Fibroblast of skin of right biceps (primary cell): ENCODE data around the gene LDLRAD3.
"Not testable (repeated sequence)": the region's sequence is repeated elsewhere in the genome, so short reads cannot be mapped to it uniquely, and the experiment has no call there.

Experiments used
- DNase-seq: peaks from one replicate; pipeline ENCODE4 v3.0.0-alpha.2; 2013

The LDLRAD3 gene

DNA sequence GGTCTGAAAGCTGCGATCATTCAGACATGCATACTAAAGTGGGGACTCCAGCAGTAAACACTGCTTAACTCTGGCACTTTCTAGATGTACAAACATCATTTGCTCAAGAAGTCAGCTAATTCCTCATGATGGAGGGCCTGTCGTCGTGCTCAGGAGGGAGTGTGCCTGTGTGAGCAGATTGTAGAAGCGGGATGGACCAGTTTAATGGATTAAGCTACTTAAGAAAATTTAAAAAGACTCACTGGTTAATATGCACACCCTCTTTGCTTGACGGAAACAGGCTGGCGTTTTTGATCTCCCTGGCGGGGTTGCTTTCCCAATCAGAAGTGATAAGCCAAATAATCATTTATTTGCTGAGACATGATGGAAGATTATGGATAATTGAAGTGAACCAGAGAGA is 79.0 kb downstream of the LDLRAD3 start:
- DNase-seq, result no peak

DNA sequence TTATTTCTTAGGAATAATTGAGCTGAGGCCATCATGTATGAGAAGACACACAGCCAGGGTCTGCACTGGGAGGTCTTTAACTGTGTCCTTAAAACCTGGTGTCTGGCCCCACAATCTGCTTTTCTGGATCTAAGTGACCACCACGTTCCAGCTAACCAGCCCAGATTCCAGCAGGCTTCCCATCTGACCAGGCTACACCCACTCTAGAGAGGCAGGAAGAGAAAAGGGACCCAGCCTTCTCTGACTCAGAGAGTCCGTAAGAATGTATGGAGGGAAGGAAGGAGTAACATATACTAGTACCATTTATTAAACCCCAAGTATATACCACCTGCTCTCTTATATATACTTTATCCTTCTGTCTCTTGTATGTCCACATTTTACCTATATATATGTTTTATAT is 80.1 kb downstream of the LDLRAD3 start:
- DNase-seq, result peak; percentile 38

DNA sequence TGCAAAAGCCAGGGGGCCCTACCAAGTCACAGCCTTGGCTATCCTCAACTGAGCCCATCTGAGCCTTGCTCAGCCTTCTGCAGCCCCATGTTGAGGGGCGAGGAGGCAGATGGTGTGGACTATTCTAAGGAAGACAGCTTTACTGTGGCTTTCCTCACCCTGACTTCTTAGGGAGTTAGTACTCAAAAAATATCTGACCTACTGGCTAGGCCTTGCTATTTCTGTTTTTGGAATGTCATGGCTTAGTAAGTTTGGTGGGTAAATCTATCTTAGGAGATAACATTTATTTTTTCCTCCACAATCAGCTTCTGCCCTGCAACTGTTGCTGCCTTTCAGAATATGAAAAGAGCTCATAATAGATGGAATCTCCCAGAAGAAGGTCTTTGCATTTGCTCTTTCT is 80.9 kb downstream of the LDLRAD3 start:
- DNase-seq, result no peak

DNA sequence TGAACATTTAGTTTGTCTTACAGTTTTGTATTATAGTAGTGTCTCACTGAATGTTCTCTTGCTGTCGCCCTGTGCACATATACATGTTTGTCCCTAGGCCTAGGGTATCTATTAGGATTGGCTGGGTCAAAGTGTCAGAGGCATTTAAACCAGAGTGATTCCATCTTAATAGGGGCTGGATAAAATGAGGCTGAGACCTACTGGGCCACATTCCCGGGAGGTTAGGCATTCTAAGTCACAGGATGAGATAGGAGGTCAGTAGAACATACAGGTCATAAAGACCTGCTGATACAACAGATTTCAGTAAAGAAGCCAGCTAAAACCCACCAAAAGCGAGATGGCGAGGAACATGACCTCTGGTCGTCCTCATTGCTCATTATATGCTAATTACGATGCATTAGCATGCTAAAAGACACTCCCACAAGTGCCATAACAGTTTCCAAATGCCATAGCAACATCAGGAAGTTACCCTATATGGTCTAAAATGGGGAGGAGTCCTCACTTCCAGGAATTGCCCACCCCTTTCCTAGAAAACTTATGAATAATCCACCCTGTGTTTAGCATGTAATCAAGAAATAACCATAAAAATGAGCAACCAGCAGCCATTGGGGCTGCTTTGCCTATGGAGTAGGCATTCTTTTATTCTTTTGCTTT is 82.6 kb downstream of the LDLRAD3 start:
- no peak for DNase-seq

DNA sequence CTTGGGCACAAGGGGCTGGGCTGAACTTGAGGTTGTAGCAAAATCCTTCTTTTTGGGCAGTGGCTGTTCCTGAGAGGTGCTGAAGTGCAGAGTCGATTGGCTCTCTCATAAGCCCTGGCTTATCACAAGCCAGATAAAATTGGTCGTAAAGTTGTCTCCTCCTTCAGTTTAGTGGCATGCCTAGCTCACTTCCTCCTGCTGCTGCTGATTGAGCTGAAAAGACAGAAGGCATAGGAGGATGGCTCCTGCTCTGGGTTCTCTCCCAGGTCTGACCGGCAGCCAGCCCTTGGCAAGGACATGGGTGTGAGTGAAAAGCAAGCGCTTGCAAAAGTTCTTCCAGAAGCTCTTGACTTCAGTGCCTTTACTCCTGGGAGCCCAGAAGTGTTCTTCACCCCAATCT is 83.9 kb downstream of the LDLRAD3 start:
- DNase-seq, result no peak

DNA sequence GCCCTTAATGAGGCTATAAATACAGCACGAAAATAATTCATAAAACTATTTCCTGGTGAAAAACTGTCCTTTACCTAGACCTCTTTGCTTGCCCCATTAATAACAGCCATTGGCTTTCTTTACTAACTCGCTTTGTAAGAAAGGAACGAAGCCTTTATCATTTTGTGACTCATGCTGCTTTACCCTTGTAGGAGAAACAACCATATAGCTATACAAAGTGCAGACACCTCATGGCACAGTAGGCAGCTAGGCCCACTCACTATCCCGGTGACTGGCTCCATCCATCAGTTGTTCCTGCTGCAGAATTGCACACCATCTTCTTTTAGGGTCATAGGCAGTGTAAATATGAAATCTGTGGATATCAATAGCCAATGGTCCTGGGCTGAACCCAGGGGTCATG is 85.8 kb downstream of the LDLRAD3 start:
- no peak for DNase-seq

DNA sequence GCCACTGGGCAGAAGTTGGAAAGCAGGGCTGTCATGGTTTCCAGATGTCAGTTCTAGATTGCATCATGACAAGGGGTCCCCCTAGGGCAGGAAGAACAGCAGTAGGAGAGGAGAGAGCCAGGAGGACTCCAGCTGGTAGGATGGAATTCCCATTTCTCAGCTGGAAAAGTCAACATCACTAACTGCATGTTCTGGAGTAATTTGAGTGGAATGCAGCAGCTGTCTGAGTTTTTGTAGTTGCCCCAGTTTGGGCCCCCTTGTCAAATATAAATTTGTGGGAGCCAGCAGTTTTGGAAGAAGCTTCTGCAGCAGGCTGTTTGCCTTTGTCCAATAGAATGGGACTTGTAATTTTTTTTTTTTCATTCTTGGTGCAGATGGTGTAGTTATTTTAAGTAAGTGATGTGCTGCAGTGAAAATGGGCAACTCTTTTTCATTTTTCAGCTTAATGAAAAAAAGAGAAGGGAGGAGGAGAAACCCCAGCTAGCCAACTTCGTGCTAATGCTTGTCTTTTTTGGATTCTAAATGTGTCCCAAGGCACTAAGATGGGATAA is 86.9 kb downstream of the LDLRAD3 start:
- DNase-seq, result peak; percentile 64

DNA sequence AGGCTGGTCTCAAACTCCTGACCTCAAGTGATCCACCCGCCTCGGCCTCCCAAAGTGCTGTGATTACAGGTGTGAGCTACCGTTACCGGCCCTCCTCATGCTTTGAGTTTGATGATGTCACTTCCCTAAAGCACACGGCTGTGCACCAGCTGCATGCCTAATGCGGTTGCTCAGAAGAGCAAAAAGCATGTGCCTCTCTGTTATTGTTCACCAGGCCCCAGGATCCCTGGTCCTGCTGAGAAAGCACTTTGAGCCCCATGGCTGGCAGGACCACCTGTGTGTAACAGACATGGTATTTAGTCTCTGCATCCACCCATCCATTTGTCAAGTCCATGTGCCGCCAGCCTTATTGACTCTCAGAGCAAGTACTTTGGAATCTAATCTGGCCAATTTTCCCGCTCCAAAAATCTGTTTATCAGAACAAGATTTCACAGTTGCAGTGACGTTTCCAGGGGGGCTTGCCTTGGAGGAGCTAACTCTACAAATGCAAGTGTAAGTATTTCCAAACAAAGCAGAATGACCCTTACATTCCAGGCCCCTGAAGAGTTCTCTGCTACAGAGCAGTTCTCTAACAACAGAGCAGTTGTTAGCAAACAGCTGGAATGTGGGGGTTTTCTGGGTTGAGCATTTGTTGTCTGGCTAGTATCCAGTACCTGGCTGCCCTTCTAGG is 89.4 kb downstream of the LDLRAD3 start:
- no peak for DNase-seq

DNA sequence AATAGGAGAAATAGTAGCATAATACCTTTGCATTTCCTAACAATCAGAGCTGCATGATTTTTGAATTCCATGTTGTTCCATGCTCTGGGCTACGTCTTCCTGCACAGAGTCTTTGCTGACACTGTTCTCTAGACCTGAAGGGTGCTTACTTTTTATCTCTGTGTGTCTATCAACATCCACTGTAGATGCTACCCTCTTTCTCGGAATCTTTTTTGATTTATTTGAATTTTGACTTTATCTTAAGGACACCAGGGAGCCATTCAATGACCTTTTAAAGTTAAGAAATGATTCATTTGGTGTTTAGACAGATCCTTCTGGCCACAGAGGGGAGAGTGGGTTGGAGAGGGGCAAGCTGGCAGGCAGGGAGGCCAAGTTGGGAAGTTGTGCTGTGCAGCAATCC is 90.1 kb downstream of the LDLRAD3 start:
- DNase-seq, result no peak

DNA sequence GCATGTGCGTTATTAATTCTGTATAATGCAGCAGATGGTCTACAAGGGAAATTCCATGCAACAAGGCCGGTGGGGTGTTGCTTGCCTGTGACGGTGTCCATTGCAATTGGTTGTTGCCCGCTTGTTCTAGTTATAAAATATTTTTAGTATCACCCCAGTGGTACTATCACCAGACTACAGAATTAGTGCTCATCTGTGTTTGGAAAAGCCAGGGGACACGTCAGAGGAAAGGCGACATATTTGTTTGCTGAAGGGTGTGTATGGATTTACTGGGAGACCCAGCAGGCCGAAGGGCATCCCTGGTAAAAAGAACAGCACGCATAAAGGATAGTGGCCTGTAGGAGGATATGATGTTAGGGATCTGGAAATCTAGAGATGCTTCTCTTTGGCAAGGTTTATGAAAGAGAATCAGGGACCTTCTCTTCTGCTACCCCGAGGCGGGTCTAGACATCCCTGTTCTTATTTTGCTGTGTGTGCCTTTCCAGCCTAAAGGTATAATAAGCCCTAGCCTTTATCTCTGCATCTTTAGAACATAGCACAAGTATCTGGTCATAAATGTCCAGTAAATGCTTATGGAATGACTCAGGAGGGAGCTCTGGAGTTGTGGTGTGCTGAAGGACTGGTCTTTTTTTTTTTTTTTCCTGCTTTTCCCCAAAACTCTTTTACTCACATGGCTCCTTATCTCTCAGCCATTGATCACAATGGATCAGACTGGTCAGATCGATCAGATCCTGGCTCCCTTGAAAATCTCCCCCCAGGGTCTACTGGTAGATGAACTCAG is 90.9 kb downstream of the LDLRAD3 start:
- DNase-seq, result peak; percentile 90

DNA sequence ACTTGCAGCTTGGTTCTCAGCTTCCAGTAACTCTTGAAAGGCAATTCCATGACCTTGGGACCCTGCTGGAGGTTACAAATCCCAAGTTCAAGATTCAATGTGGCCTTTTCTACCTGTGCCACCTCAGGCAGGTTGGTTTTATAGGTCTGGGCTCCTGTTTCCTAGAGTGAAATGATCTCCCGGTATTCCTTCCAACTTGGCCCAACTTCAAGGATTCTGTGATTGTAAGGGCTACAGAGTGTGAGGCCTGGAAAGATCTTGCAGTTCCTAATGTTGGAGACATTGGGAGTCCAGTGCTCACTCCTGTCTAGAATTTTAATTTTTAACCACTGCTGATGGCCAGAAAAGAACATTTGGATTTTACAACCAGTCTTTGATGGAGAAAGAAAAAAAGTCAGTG is 91.6 kb downstream of the LDLRAD3 start:
- no peak for DNase-seq

DNA sequence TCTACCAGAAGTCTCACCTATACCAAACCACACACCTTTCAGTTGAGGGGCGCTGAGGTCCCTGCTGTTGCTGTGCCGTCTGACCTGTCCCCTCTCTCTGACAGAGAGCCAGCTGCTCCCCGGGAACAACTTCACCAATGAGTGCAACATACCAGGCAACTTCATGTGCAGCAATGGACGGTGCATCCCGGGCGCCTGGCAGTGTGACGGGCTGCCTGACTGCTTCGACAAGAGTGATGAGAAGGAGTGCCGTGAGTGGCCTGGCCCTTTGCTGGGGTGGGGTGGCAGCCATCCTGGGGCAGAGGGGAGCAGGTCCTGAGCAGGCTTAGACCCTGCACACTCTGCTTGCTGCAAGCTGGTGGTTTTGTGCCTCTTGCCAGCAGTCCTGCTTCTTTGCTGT is 92.1 kb downstream of the LDLRAD3 start:
- no peak for DNase-seq

DNA sequence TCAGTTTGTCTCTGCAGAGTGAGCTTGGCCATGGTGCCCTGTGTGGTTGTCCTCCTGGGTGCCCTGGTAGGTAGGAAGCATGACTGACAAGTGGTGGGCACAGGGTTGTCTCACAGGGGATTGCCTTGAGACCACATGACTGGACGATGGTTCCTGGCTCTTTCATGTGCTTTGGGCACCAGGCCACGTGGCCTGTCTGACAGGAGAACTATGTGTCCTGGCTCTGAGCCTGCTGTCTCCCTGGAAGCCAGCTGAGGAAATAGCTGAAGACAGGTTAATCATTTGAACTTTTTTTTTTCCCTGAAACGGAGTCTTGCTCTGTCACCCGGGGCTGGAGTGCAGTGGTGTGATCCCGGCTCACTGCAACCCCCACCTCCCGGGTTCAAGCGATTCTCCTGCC is 93.2 kb downstream of the LDLRAD3 start:
- DNase-seq, result peak; percentile 57

DNA sequence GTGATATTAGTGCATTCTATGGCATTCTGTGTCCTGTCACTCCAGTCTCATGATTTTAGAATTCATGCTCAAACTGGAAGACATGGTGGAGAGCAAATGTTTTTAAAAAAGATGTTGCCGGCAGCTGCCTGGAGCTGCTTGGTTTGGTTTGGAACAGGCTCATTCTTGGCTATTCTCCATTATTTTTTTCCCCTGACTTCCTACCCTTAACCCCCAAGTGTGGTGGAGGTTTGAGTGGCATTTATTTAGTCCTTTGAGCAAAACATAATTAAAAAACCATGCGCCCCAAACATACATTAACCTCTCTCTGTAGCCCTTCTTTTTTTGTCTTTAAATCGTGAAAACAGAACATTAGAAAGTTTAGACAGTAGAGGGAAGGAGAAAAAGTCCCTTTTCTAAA is 94.7 kb downstream of the LDLRAD3 start:
- no peak for DNase-seq

DNA sequence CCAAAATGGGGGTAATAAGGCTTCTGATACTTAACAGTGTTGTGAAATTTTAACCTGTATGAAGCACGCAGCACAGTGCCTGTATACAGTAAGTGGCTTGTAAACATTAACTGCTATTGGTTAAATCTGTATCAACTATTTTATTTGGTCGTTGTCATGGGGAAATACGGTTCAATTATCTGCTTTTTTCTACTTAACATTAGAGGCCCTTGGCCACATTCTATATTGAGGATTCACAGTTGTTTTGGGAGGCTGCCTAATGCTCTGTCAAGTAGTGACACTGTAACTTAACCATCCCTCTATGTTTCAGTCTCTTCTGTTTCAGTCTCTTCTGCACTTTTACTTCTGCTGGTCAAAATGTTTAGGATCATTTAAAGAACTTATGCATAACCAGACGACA is 95.6 kb downstream of the LDLRAD3 start:
- no peak for DNase-seq

DNA sequence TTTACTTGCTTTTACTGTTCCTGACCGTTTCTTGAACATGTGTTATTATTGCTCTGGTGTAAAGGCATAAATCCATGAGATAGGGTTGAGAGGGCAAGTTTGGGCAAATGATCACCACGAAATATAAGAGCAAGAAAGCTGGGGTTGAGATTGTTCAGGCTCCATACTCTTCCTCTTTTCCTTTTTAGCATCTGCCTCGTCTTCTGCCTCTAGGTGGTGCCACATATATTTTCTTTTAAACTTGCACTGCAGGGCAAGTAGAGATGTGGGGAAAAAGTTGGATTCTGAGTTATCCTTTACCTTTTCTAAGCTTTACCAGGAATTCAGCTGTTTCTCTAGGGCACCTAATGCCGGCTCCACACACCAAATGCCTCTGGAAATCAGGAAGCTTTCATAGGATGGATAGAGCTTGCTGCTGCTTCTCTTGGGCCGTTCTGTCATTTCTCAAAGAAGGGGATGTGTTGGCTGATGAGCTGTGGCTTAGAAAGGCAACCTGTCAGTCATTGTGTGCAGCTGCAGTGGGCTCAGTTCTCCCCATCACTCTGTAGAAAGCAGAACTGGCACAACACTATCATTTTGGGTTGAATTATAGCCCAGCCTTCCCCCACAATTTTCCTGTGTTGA is 98.2 kb downstream of the LDLRAD3 start:
- no peak for DNase-seq

DNA sequence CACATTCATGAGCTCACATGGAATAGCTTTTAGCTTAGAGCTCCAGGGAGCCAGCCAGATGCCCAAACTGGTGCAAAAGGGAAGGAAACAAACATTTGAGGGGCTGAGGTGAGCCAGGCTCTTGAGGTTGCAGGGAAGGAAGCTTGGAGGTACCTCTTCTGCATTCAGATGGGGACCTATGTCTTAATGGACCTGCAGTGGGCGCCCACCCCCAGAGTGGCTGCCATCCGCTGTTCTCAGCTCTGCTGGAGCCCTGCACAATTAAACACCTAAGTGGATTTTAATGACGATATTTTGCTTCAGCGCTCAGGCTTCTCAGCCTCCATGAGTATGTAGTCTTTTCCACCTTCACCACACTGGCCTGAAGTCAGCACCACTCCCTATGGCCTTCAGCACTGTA is 100.8 kb downstream of the LDLRAD3 start:
- no peak for DNase-seq

DNA sequence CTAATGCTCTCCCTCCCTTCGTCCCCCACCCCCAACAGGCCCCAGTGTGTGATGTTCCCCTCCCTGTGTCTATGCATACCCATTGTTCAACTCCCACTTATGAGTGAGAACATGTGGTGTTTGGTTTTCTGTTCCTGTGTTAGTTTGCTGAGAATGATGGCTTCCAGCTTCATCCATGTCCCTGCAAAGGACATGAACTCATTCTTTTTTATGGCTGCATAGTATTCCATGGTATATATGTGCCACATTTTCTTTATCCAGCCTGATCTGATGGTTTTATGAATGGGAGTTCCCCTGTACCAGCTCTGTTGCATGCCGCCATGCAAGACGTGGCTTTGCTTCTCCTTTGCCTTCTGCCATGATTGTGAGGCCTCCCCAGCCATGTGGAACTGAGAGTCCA is 102.1 kb downstream of the LDLRAD3 start:
- not testable (repeated sequence) for DNase-seq

DNA sequence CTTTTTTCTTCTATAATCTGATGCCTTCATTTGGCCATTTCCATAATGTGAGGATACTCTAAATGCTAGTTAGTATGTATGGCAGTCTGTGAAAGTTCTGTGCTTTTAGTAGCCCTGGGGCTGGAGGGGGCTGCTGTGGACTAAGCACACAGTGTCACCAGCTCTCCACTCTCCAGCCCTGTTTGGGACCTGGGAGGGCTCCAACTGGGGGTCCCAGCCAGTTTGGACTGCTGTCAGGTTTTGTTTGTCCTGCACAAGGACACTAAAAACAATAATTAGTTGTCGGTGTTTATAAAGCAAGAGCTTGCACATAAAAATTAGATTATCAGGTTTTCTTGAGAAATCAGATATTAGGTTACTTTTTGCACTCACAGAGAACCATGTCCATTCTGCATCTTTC is 103.1 kb downstream of the LDLRAD3 start:
- DNase-seq, result no peak

DNA sequence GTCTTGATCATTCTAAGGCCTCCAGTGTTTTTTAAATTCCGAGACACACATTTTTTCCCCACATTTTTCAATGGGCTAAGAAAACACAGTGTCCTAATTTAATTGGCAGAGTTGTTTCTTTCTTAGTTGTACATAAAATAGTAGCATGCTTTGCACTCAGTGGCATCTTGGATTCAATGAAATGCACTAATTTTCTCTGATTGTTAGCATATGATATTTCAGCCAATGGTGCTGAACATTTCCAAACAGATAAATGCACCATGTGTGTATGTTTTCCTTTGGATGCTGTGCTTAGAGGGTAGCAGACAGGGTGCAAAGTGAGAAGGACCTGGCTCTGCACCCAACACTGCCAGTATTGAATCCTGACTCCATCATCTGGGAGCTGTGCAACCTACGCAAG is 103.5 kb downstream of the LDLRAD3 start:
- no peak for DNase-seq

DNA sequence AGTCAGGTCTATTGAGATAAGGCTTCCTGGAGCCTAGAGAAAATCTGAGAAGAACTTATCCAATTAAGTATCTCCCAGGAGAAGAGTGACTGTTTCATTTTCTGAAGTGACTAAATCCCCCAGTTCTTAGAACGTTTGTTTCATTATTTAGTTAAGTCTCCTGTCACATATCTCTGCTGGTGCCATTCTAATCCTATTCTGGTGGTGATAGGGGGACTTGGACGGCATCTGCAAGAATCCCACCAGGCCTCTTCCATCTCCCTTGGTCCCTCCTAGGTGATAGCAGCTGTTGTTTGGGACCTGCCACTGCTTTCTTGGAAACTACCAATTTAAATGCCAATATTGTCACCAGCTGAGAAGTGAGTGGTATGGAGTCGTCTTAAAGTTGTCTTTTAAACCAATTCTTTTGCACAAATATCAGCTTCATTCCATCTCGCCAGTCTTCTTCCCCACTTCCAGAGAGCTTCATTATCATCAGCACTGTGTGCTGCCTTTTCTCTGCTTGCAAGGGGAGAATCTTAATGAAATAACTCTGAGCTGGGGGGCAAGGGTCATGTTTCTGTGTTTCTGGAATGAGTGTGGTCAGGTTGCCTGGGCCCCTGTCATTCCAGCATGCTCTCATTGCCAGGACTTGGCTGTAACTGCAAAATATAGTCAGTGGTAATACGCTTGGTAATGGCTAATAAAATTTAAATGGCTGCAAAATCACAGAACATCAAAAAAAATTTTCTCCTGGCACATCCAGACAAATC is 104.8 kb downstream of the LDLRAD3 start:
- no peak for DNase-seq

DNA sequence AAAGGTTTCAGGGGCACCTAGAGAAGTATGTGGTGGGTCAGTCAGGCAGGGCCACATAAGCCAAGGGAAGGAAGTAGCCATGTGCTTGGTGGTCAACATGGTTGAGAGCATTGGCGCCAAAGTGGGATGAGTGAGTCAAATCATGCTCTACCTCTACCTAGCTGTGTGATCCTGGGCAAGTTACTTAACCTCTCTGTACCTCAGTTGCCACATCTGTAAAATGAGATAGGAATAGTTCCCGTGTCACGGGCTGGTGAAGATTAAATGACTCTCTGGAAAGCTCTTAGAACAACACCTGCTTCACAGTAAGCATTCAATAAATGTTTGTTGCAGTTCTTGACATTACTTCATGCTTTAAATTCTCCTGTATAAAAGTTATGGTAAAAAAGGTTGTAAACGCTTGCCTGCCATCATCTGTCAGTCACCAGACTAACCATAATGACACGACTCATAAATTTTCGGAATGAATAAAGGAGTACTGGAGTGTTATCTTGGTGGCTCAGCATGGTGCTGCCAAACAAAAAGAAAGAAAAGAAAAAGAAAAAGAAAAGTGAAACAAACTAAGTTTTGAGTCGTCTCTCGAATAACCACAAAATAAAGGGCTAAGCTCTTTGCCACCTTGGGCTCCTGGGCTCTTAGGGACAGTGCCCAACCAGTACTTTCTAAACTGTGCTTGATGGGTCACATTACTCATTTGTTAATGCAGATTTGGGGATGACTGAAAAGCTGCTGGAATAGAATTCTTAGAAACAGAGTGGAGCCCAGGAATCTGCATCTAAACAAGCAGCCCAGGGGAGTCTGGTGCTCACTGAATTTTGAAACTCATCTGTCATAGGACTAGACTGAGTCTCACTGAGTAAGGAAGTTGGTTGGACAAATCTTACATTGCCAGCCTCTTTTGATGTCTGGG is 107.6 kb downstream of the LDLRAD3 start:
- DNase-seq, result no peak
